ENCODE data around the gene NCOA1.

GRCh38 chr2:24530796-24531195 is 39.7 kb downstream of the NCOA1 start:
- TF ChIP-seq, protein P1, sequence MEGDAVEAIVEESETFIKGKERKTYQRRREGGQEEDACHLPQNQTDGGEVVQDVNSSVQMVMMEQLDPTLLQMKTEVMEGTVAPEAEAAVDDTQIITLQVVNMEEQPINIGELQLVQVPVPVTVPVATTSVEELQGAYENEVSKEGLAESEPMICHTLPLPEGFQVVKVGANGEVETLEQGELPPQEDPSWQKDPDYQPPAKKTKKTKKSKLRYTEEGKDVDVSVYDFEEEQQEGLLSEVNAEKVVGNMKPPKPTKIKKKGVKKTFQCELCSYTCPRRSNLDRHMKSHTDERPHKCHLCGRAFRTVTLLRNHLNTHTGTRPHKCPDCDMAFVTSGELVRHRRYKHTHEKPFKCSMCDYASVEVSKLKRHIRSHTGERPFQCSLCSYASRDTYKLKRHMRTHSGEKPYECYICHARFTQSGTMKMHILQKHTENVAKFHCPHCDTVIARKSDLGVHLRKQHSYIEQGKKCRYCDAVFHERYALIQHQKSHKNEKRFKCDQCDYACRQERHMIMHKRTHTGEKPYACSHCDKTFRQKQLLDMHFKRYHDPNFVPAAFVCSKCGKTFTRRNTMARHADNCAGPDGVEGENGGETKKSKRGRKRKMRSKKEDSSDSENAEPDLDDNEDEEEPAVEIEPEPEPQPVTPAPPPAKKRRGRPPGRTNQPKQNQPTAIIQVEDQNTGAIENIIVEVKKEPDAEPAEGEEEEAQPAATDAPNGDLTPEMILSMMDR (IDR thresholded peaks at IDR 0.05) = no peak
- TF ChIP-seq TCF7L2 (IDR thresholded peaks at IDR 0.05; ENCODE audit: low read depth, low read length) = no peak
- no peak for TF ChIP-seq SIN3A (IDR thresholded peaks at IDR 0.05; ENCODE audit: borderline replicate concordance, insufficient read depth, low read depth, low read length)

Measured in Panc1 (cell line).